ENCODE results near the gene OOEP.

DNA sequence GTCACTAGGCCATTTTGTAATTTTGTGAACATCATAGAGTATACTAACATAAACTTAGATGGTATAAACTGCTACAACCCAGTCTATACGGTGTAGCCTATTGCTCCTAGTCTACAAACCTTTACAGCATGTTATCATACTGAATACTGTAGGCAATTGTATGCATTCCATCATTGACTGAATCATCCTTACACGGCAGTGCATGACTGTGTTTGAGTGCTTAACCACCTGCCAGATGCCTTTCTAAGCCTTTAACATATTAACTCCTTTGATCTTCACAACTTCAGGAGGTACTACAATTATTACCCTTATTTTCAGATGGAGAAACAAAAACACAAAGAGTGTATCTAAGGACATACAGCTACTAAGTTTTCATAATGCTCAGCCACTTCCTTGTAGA, 29.6 kb downstream of the OOEP start:
- TF ChIP-seq POLR2A (IDR thresholded peaks at IDR 0.05) (no peak), POLR2AphosphoS5 (IDR thresholded peaks at IDR 0.05) (no peak)
- TF ChIP-seq, protein P1, sequence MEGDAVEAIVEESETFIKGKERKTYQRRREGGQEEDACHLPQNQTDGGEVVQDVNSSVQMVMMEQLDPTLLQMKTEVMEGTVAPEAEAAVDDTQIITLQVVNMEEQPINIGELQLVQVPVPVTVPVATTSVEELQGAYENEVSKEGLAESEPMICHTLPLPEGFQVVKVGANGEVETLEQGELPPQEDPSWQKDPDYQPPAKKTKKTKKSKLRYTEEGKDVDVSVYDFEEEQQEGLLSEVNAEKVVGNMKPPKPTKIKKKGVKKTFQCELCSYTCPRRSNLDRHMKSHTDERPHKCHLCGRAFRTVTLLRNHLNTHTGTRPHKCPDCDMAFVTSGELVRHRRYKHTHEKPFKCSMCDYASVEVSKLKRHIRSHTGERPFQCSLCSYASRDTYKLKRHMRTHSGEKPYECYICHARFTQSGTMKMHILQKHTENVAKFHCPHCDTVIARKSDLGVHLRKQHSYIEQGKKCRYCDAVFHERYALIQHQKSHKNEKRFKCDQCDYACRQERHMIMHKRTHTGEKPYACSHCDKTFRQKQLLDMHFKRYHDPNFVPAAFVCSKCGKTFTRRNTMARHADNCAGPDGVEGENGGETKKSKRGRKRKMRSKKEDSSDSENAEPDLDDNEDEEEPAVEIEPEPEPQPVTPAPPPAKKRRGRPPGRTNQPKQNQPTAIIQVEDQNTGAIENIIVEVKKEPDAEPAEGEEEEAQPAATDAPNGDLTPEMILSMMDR (IDR thresholded peaks at IDR 0.05 in 8 of 11, conservative IDR thresholded peaks at IDR 0.05 in 3 of 11), result no peak
